GM19099 (cell line): ENCODE results near the gene NHP2.

ENCODE experiments used
- POLR2A ChIP-seq: IDR thresholded peaks from 3 replicates; pipeline ENCODE4 v1.6.1; 2011; ENCODE audit warnings: low read depth; ENCODE audit not compliant: insufficient read length; ENCODE audit errors: extremely low read depth

The NHP2 gene

GRCh38 chr5:178149199-178149932 is 4.3 kb downstream of the NHP2 start:
- TF ChIP-seq POLR2A = no peak

GRCh38 chr5:178147406-178147805 is 6.3 kb downstream of the NHP2 start:
- no peak for TF ChIP-seq POLR2A

- TF ChIP-seq POLR2A = no peak
These were observed 7.5 kb downstream of the NHP2 start for GRCh38 chr5:178145965-178146820.

- TF ChIP-seq POLR2A = no peak
These were observed 9.8 kb downstream of the NHP2 start for GRCh38 chr5:178143901-178144300.

- no peak for TF ChIP-seq POLR2A
These were observed 10.4 kb downstream of the NHP2 start for GRCh38 chr5:178143246-178143645.

- TF ChIP-seq POLR2A = no peak
These were observed 11.0 kb downstream of the NHP2 start for GRCh38 chr5:178142642-178143041.

- TF ChIP-seq POLR2A = no peak
These were observed 12.1 kb downstream of the NHP2 start for GRCh38 chr5:178141550-178141949.

- no peak for TF ChIP-seq POLR2A
These were observed 15.7 kb downstream of the NHP2 start for GRCh38 chr5:178137991-178138390.

GRCh38 chr5:178136990-178137389 is 16.7 kb downstream of the NHP2 start:
- TF ChIP-seq POLR2A = no peak

GRCh38 chr5:178131446-178131996 is 22.2 kb downstream of the NHP2 start:
- TF ChIP-seq POLR2A = no peak

GRCh38 chr5:178130576-178131445 is 22.9 kb downstream of the NHP2 start, which contains the start of gene RMND5B:
Gene RMND5B, plus strand, starts transcription at chr5:178131014. Its CDS starts 7,106 bp downstream, at chr5:178138120.
- TF ChIP-seq POLR2A = peak; percentile 88

- no peak for TF ChIP-seq POLR2A
These were observed 24.4 kb downstream of the NHP2 start for GRCh38 chr5:178129296-178129695.

GRCh38 chr5:178126556-178126955 is 27.1 kb downstream of the NHP2 start:
- no peak for TF ChIP-seq POLR2A

GRCh38 chr5:178125253-178125906 is 28.3 kb downstream of the NHP2 start:
- no peak for TF ChIP-seq POLR2A
